Loucy (cell line): Measurements from ENCODE around the gene KIF17.

Experiments used
- H2AFZ ChIP-seq: fragments of 200-600 bp; sonication (generic); 2 replicates; pipeline ENCODE4 v1.6.0; 2016; ENCODE audit warnings: antibody characterized with exemption, mild to moderate bottlenecking, low read length, moderate library complexity
- H3F3A ChIP-seq: fragments of 200-600 bp; 2 replicates; pipeline ENCODE4 v1.6.0; 2016; ENCODE audit warnings: antibody characterized with exemption, low read depth, mild to moderate bottlenecking
- H3K27me3 ChIP-seq: fragments of 200-600 bp; sonication (generic); 2 replicates; pipeline ENCODE4 v1.6.1; 2014; ENCODE audit warnings: low read length, mild to moderate bottlenecking; ENCODE audit not compliant: insufficient read depth, poor library complexity, severe bottlenecking
- H3K36me3 ChIP-seq: fragments of 200-600 bp; sonication (generic); 2 replicates; pipeline ENCODE4 v1.6.1; 2016; ENCODE audit warnings: low read length; ENCODE audit not compliant: insufficient read depth
- H3K4me1 ChIP-seq: fragments of 200-600 bp; sonication (generic); 2 replicates; pipeline ENCODE4 v1.5.1; 2014; ENCODE audit warnings: low read length, mild to moderate bottlenecking; ENCODE audit not compliant: insufficient read depth, poor library complexity, severe bottlenecking
- H3K4me2 ChIP-seq: fragments of 200-600 bp; sonication (generic); 2 replicates; pipeline ENCODE4 v1.6.0; 2014; ENCODE audit warnings: antibody characterized with exemption, low read length, low read depth, mild to moderate bottlenecking; ENCODE audit not compliant: poor library complexity, severe bottlenecking
- H3K4me3 ChIP-seq: fragments of 200-600 bp; sonication (generic); 2 replicates; pipeline ENCODE4 v1.5.1; 2014; ENCODE audit warnings: low read length, mild to moderate bottlenecking, mixed read lengths; ENCODE audit not compliant: poor library complexity, severe bottlenecking
- H3K79me2 ChIP-seq: fragments of 200-600 bp; sonication (generic); 2 replicates; pipeline ENCODE4 v1.6.1; 2014; ENCODE audit warnings: low read length; ENCODE audit not compliant: insufficient read depth
- H3K9ac ChIP-seq: fragments of 200-600 bp; sonication (generic); 2 replicates; pipeline ENCODE4 v1.6.0; 2014; ENCODE audit warnings: mild to moderate bottlenecking, low read depth, low read length, moderate library complexity; ENCODE audit not compliant: poor library complexity, severe bottlenecking
- H3K9me2 ChIP-seq: fragments of 200-600 bp; sonication (generic); replicated peaks from 2 replicates; pipeline ENCODE4 v1.6.1; 2016; ENCODE audit warnings: low read depth, low read length, mixed read lengths
- H3K9me3 ChIP-seq: fragments of 200-600 bp; sonication (generic); 2 replicates; pipeline ENCODE4 v1.6.1; 2014; ENCODE audit warnings: mild to moderate bottlenecking, antibody characterized with exemption, low read length, low read depth; ENCODE audit not compliant: insufficient read depth
- H4K20me1 ChIP-seq: fragments of 200-600 bp; sonication (generic); 2 replicates; pipeline ENCODE4 v1.6.0; 2014; ENCODE audit warnings: antibody characterized with exemption, low read length, mild to moderate bottlenecking; ENCODE audit not compliant: insufficient read depth, poor library complexity, severe bottlenecking
- CTCF ChIP-seq: fragments of 200-600 bp; sonication (generic); conservative IDR thresholded peaks from 2 replicates; pipeline ENCODE4 v1.5.1; 2014; ENCODE audit warnings: mild to moderate bottlenecking, antibody characterized with exemption, low read length
- EZH2phosphoT487 ChIP-seq: fragments of 200-600 bp; IDR thresholded peaks from 2 replicates; pipeline ENCODE4 v1.6.1; 2018; ENCODE audit warnings: antibody characterized with exemption, mild to moderate bottlenecking, moderate library complexity, borderline replicate concordance

The KIF17 gene

GRCh38 chr1:20705203-20705755 is 12.5 kb downstream of the KIF17 start:
- H3K9me2 ChIP-seq, result no peaks in the 10 kb centered on the region
- TF ChIP-seq EZH2phosphoT487 (no peak), CTCF (no peak)
- no peak overlapping the region for H2AFZ ChIP-seq
- no peaks in the 10 kb centered on the region for H3K4me1 ChIP-seq
- no peaks in the 10 kb centered on the region for H3K9me3 ChIP-seq
- no peaks in the 10 kb centered on the region for H3K36me3 ChIP-seq
- no peak overlapping the region for H3K9ac ChIP-seq
- no peaks in the 10 kb centered on the region for H3F3A ChIP-seq
- no peak overlapping the region for H3K4me2 ChIP-seq
- no peaks in the 10 kb centered on the region for H3K27me3 ChIP-seq
- no peak overlapping the region for H3K4me3 ChIP-seq
- H3K79me2 ChIP-seq, result no peaks in the 10 kb centered on the region
- H4K20me1 ChIP-seq, result no peaks in the 10 kb centered on the region

- Histone ChIP-seq H3K27me3 (no peaks in the 10 kb centered on the region), H3K9ac (no peak overlapping the region), H3K79me2 (no peaks in the 10 kb centered on the region), H3K9me3 (no peaks in the 10 kb centered on the region), H3F3A (no peaks in the 10 kb centered on the region), H3K4me2 (no peak overlapping the region), H3K9me2 (no peaks in the 10 kb centered on the region), H3K4me3 (no peak overlapping the region), H3K36me3 (no peaks in the 10 kb centered on the region), H3K4me1 (no peaks in the 10 kb centered on the region), H2AFZ (no peak overlapping the region), H4K20me1 (no peaks in the 10 kb centered on the region)
- TF ChIP-seq CTCF, result no peak
- no peak for TF ChIP-seq EZH2phosphoT487
Measured at GRCh38 chr1:20704390-20705202, 13.2 kb downstream of the KIF17 start.

- Histone ChIP-seq H3K9me2 (no peaks in the 10 kb centered on the region), H3K9me3 (no peaks in the 10 kb centered on the region), H3K4me3 (no peak overlapping the region), H3K4me2 (no peak overlapping the region), H3K79me2 (no peaks in the 10 kb centered on the region), H3K4me1 (no peaks in the 10 kb centered on the region), H3K36me3 (no peaks in the 10 kb centered on the region), H4K20me1 (no peaks in the 10 kb centered on the region), H3K27me3 (no peaks in the 10 kb centered on the region), H2AFZ (no peak overlapping the region), H3F3A (no peaks in the 10 kb centered on the region), H3K9ac (no peak overlapping the region)
- TF ChIP-seq EZH2phosphoT487, result no peak
- TF ChIP-seq CTCF, result no peak
Measured at GRCh38 chr1:20703124-20703756, 14.6 kb downstream of the KIF17 start.
